Mesenchymal stem cell (in vitro differentiated cells and primary cell): ENCODE data around the gene CEP350.
A peak's percentile ranks its signal among the peaks of the same experiment; 100 is the strongest.

Source experiments
- DNase-seq: peaks from one replicate; pipeline ENCODE4 v3.0.0-alpha.2; 2013
- H2AFZ ChIP-seq: one replicate; pipeline ENCODE4 v1.6.1; 2013; ENCODE audit warnings: low read depth, mild to moderate bottlenecking, control low read depth, inconsistent platforms, low read length, moderate library complexity
- H2AK5ac ChIP-seq: 2 replicates; pipeline ENCODE4 v1.6.1; 2013; ENCODE audit warnings: low read length, moderate library complexity, mild to moderate bottlenecking, inconsistent platforms; ENCODE audit not compliant: severe bottlenecking
- H2BK120ac ChIP-seq: one replicate; pipeline ENCODE4 v1.6.1; 2013; ENCODE audit warnings: low read depth, mild to moderate bottlenecking, inconsistent platforms, low read length, moderate library complexity
- H2BK12ac ChIP-seq, 2 experiments: one replicate each; pipeline ENCODE4 v1.6.1; 2013; ENCODE audit warnings: inconsistent platforms in 2 of 2, low read length in 2 of 2, mild to moderate bottlenecking in 2 of 2, moderate library complexity in 2 of 2, control low read depth in 1 of 2
- H2BK15ac ChIP-seq: one replicate; pipeline ENCODE4 v1.6.1; 2013; ENCODE audit warnings: mild to moderate bottlenecking, low read depth, inconsistent platforms; ENCODE audit not compliant: poor library complexity, severe bottlenecking
- H2BK5ac ChIP-seq: 2 replicates; pipeline ENCODE4 v1.6.1; 2013; ENCODE audit warnings: low read depth, mild to moderate bottlenecking, low read length, control low read depth, inconsistent platforms; ENCODE audit not compliant: poor library complexity, severe bottlenecking
- H3K14ac ChIP-seq, 2 experiments: one replicate each; pipeline ENCODE4 v1.6.1; 2013; ENCODE audit warnings: inconsistent platforms in 2 of 2, low read length in 2 of 2, control low read depth in 1 of 2, mild to moderate bottlenecking in 1 of 2, moderate library complexity in 1 of 2
- H3K18ac ChIP-seq, 2 experiments: one replicate each; pipeline ENCODE4 v1.6.1; 2013; ENCODE audit warnings: inconsistent platforms in 2 of 2, low read length in 2 of 2, control low read depth in 1 of 2, low read depth in 1 of 2, mild to moderate bottlenecking in 1 of 2
- H3K23ac ChIP-seq, 2 experiments: one replicate each; pipeline ENCODE4 v1.6.1; 2013; ENCODE audit warnings: inconsistent platforms in 2 of 2, low read length in 2 of 2, mild to moderate bottlenecking in 2 of 2, moderate library complexity in 2 of 2, control low read depth in 1 of 2
- H3K27ac ChIP-seq: 2 replicates; pipeline ENCODE4 v1.5.1; 2013; ENCODE audit warnings: mild to moderate bottlenecking, moderate library complexity, low read length, control low read depth, inconsistent platforms; ENCODE audit not compliant: poor library complexity, severe bottlenecking
- H3K27me3 ChIP-seq, 2 experiments: 2 replicates each; pipeline versions ENCODE4 v1.6.1 to v1.7.0; 2013; ENCODE audit warnings: low read length in 2 of 2, mild to moderate bottlenecking in 2 of 2, moderate library complexity in 2 of 2, control low read depth in 1 of 2, inconsistent platforms in 1 of 2; ENCODE audit not compliant: control insufficient read depth in 1 of 2, insufficient read depth in 1 of 2
- H3K36me3 ChIP-seq, 2 experiments: 2 replicates each; pipeline versions ENCODE4 v1.6.1 to v1.7.0; 2013; ENCODE audit warnings: low read length in 2 of 2, control low read depth in 1 of 2, inconsistent platforms in 1 of 2, low read depth in 1 of 2, mild to moderate bottlenecking in 1 of 2; ENCODE audit not compliant: insufficient read depth in 2 of 2, control insufficient read depth in 1 of 2
- H3K4ac ChIP-seq, 2 experiments: one replicate each; pipeline ENCODE4 v1.6.1; 2013; ENCODE audit warnings: inconsistent platforms in 2 of 2, low read length in 2 of 2, mild to moderate bottlenecking in 2 of 2, moderate library complexity in 2 of 2, control low read depth in 1 of 2, low read depth in 1 of 2
- H3K4me1 ChIP-seq: 2 replicates; pipeline ENCODE4 v1.6.1; 2013; ENCODE audit warnings: low read depth, low read length, control low read depth; ENCODE audit not compliant: control insufficient read depth, insufficient read depth
- H3K4me2 ChIP-seq: 2 replicates; pipeline ENCODE4 v1.6.1; 2013; ENCODE audit warnings: low read length, mild to moderate bottlenecking, inconsistent platforms; ENCODE audit not compliant: poor library complexity, severe bottlenecking
- H3K4me3 ChIP-seq, 2 experiments: 2 replicates each; pipeline versions ENCODE4 v1.5.1 to v1.7.0; 2013; ENCODE audit warnings: low read length in 2 of 2, mild to moderate bottlenecking in 2 of 2, control low read depth in 1 of 2, low read depth in 1 of 2; ENCODE audit not compliant: insufficient read depth in 1 of 2
- H3K79me1 ChIP-seq: replicated peaks from 2 replicates; pipeline ENCODE4 v1.6.1; 2013; ENCODE audit warnings: mild to moderate bottlenecking, control low read depth, low read length, inconsistent platforms; ENCODE audit not compliant: poor library complexity, severe bottlenecking
- H3K9ac ChIP-seq: 2 replicates; pipeline ENCODE4 v1.7.0; 2013; ENCODE audit warnings: mild to moderate bottlenecking, low read length, moderate library complexity
- H3K9me3 ChIP-seq: 2 replicates; pipeline ENCODE4 v1.7.0; 2013; ENCODE audit warnings: mild to moderate bottlenecking, low read length; ENCODE audit not compliant: control insufficient read depth
- H4K8ac ChIP-seq: one replicate; pipeline ENCODE4 v1.6.1; 2013; ENCODE audit warnings: inconsistent platforms, mild to moderate bottlenecking, low read length, moderate library complexity
- H4K91ac ChIP-seq: one replicate; pipeline ENCODE4 v1.6.1; 2013; ENCODE audit warnings: mild to moderate bottlenecking, low read length, inconsistent platforms
- WGBS: methylation state at CpG from one replicate; pipeline ENCODE4 v1.1.7; 2013; ENCODE audit warnings: mixed read lengths; 5-methylcytosine and 5-hydroxymethylcytosine counted together

CEP350 gene

GRCh38 chr1:180156631-180157091 lies 202.1 kb downstream of the CEP350 start:
- 45% methylated on average over 2 of the region's 2 CpGs for WGBS
- no peak overlapping the region for H3K14ac ChIP-seq
- no peak overlapping the region for H3K4ac ChIP-seq
- no peak overlapping the region for H2AK5ac ChIP-seq
- H2AFZ ChIP-seq = no peak overlapping the region
- H2BK120ac ChIP-seq = no peak overlapping the region
- peak overlapping the region in 1 of 2 experiments; percentile 75 for H3K18ac ChIP-seq
- no peaks in the 10 kb centered on the region for H3K9me3 ChIP-seq
- peak overlapping the region; percentile 9 for H3K27ac ChIP-seq
- H4K91ac ChIP-seq = no peak overlapping the region
- no peak overlapping the region for H3K23ac ChIP-seq
- peaks cover 20% of the 10 kb centered on the region for H3K4me1 ChIP-seq
- DNase-seq = peak; percentile 81
- peaks cover 14% of the 10 kb centered on the region for H3K79me1 ChIP-seq
- H3K27me3 ChIP-seq = no peaks in the 10 kb centered on the region
- peak overlapping the region; percentile 7 for H3K9ac ChIP-seq
- peak overlapping the region; percentile 16 for H3K4me2 ChIP-seq
- peak overlapping the region; percentile 3 to 49 for H2BK12ac ChIP-seq
- H2BK15ac ChIP-seq = no peak overlapping the region
- peaks cover 0 to 5% of the 10 kb centered on the region in 2 experiments for H3K36me3 ChIP-seq
- peak overlapping the region in 1 of 2 experiments; percentile 91 for H3K4me3 ChIP-seq
- H2BK5ac ChIP-seq = no peak overlapping the region
- H4K8ac ChIP-seq = no peak overlapping the region

DNA sequence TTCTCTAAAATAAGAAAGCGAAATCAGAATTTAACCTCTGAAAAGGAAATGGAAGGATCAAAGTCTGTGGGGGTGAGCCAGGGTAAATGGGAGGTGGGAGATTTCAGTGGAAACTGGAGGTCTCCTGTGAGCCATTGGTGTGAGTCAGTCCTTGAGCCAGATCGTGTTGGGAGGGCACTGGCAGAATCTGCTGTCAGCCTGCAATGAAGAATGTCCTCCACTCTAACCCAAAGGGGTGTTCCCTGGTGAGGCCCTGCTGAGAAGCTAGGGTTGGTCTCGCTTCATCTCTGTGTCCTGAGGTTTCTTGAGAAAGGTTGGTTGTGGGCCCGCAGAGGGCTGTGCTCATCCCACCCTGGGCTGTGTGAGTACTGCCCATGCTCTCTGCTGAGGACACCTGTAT lies 202.5 kb downstream of the CEP350 start:
- Histone ChIP-seq H3K4ac (no peak overlapping the region), H3K27ac (peak overlapping the region; percentile 9), H3K23ac (no peak overlapping the region), H3K79me1 (peaks cover 14% of the 10 kb centered on the region), H3K4me3 (peak overlapping the region in 1 of 2 experiments; percentile 91), H2BK15ac (no peak overlapping the region), H2AFZ (no peak overlapping the region), H4K91ac (no peak overlapping the region), H2BK120ac (no peak overlapping the region), H2AK5ac (peak overlapping the region; percentile 24), H3K36me3 (peaks cover 0 to 5% of the 10 kb centered on the region in 2 experiments), H3K18ac (no peak overlapping the region), H3K4me2 (no peak overlapping the region), H2BK12ac (no peak overlapping the region), H2BK5ac (no peak overlapping the region), H3K9me3 (no peaks in the 10 kb centered on the region), H3K4me1 (peaks cover 20% of the 10 kb centered on the region), H4K8ac (no peak overlapping the region), H3K14ac (no peak overlapping the region), H3K9ac (peak overlapping the region; percentile 37), H3K27me3 (no peaks in the 10 kb centered on the region)
- 61% methylated on average over 4 of the region's 4 CpGs for WGBS
- DNase-seq = peak; percentile 79

DNA sequence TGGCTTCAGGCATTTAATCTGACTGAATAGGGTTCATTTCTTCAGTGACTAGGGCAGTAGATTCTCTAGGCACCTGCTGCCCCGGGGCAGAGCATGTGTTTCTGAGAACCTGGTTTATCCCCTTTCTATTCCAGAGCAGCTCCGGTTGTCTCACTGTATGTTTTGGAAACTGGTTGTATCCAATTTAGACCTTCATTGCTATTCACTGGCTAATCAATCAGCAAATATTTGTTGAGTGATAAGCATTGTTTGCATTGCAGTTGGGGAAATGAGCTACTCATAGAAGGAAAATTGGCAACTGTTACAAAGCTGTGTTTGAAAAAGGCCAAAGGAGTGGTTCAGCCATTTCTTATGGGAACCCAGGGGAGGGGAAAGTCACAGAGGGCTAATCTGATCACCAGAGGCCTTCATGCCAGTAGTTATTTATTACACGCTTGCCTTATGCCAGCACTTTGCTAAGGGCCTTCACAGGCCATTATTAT lies 203.0 kb downstream of the CEP350 start:
- H3K9me3 ChIP-seq = no peaks in the 10 kb centered on the region
- H3K14ac ChIP-seq = no peak overlapping the region
- H3K36me3 ChIP-seq = peaks cover 0 to 5% of the 10 kb centered on the region in 2 experiments
- no peak overlapping the region for H4K91ac ChIP-seq
- no peak overlapping the region for H2AFZ ChIP-seq
- no peak overlapping the region for H2AK5ac ChIP-seq
- peaks cover 20% of the 10 kb centered on the region for H3K4me1 ChIP-seq
- H3K27me3 ChIP-seq = no peaks in the 10 kb centered on the region
- no peak overlapping the region for H3K23ac ChIP-seq
- no peak overlapping the region for H3K4ac ChIP-seq
- H2BK12ac ChIP-seq = no peak overlapping the region
- WGBS = 100% methylated on average over 2 of the region's 3 CpGs
- H2BK5ac ChIP-seq = no peak overlapping the region
- H3K79me1 ChIP-seq = peaks cover 17% of the 10 kb centered on the region
- peak overlapping the region in 1 of 2 experiments; percentile 91 for H3K4me3 ChIP-seq
- H3K27ac ChIP-seq = peak overlapping the region; percentile 9
- H2BK15ac ChIP-seq = no peak overlapping the region
- no peak overlapping the region for H4K8ac ChIP-seq
- peak overlapping the region; percentile 37 for H3K9ac ChIP-seq
- H3K18ac ChIP-seq = no peak overlapping the region
- DNase-seq = no peak
- H3K4me2 ChIP-seq = no peak overlapping the region
- no peak overlapping the region for H2BK120ac ChIP-seq

DNA sequence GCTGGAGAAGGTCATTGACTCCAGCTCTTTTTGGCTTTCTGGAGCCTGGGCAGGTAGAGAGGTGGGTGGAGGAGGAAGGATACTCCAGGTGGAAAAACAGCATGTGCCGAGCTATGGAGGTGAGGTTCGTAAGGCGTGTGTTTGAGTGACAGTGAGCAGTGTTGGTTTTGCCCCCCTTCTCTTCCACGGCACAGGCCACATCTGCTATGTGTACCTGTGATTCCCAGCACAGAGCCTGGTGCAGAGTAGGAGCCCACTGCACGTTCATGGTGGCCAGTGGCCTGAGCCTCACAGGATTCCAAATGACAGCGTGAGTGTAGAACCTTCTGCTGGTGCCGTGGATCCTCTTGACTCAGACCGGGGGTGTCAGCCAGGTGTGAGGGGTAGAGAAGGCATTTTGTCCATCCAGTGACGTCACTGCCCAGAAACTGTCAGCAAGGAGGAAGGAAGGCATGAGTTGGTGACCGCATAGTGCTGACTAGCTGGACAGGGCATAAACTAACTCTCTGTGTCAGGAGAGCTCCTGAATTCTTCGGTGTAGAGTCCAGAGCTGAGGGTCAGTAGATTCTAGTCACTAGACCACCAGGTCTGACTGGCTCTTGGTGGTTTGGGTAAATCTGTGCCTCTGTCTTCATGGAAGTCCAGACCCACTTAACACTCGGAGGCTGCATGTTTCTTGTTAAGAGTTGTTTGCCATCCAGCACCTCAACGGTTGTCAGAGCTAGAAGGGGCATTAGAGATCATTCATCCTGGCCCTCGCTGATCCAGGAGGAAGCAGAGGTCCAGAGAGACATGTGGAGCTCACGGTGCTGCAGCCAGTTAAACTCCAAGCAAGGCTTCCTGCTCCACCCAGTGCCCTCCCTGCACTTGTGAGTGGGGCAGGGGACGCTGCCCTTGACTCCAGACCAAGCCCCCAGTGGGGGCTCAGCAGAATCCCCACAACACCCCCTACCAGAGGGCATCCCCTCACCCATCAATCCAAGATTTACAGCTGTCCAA lies 203.8 kb downstream of the CEP350 start:
- no peak overlapping the region for H2AFZ ChIP-seq
- H3K14ac ChIP-seq = no peak overlapping the region
- no peak overlapping the region for H2BK120ac ChIP-seq
- H3K4me3 ChIP-seq = no peak overlapping the region
- H2BK12ac ChIP-seq = no peak overlapping the region
- no peaks in the 10 kb centered on the region for H3K9me3 ChIP-seq
- H2BK5ac ChIP-seq = no peak overlapping the region
- 94% methylated on average over 16 of the region's 16 CpGs for WGBS
- no peaks in the 10 kb centered on the region for H3K27me3 ChIP-seq
- H2BK15ac ChIP-seq = no peak overlapping the region
- peak overlapping the region in 1 of 2 experiments; percentile 60 for H3K23ac ChIP-seq
- H4K91ac ChIP-seq = no peak overlapping the region
- no peak overlapping the region for H2AK5ac ChIP-seq
- peaks cover 0 to 5% of the 10 kb centered on the region in 2 experiments for H3K36me3 ChIP-seq
- DNase-seq = no peak
- H3K4me2 ChIP-seq = no peak overlapping the region
- peak overlapping the region in 1 of 2 experiments; percentile 28 for H3K18ac ChIP-seq
- H3K27ac ChIP-seq = no peak overlapping the region
- H3K4ac ChIP-seq = peak overlapping the region in 1 of 2 experiments; percentile 24
- H3K9ac ChIP-seq = no peak overlapping the region
- no peak overlapping the region for H4K8ac ChIP-seq
- peaks cover 20% of the 10 kb centered on the region for H3K4me1 ChIP-seq
- peaks cover 17% of the 10 kb centered on the region for H3K79me1 ChIP-seq
